Measurements from ENCODE around the gene EPSTI1.

The EPSTI1 gene

DNA sequence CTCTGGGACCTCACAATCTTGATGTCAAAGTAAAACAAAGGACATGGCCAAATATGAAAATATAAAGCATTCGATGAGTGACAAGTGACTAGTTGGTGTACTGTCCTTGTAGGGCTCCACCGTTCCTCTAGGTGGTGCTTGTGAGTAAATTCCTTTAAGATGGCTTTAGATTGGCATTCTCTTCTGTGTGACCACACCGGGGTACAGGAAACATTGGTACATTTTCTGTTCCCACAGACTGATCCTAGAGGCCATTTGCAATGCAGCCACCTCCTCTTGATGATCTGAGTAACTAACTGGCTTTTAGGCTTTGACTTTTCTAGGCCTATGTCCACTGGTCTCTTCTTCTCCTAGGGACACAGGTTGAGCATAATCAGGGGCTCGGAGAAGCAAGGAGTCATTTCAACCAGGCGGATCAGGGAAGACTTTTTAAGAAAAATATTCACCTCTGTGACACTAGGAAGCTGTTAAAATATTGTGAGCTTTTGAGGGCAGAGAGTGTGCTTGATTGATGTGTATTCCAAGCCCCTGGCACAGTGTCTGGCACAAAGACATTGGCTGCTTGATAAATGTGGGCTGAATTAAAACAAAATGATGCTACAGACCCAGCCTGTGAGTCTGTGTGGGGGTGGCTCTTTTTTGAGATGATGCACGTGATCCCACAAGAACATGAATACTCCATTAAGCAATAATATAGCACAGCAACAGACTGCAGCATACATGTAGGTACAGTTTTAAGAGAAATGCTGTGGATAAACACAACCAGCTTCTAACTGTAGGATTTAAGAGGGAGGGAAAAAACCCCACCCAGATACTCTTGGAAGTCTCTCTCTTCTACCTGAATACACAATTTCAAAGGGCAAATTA is 21.0 kb downstream of the EPSTI1 start:
- DNase-seq = no peak

DNA sequence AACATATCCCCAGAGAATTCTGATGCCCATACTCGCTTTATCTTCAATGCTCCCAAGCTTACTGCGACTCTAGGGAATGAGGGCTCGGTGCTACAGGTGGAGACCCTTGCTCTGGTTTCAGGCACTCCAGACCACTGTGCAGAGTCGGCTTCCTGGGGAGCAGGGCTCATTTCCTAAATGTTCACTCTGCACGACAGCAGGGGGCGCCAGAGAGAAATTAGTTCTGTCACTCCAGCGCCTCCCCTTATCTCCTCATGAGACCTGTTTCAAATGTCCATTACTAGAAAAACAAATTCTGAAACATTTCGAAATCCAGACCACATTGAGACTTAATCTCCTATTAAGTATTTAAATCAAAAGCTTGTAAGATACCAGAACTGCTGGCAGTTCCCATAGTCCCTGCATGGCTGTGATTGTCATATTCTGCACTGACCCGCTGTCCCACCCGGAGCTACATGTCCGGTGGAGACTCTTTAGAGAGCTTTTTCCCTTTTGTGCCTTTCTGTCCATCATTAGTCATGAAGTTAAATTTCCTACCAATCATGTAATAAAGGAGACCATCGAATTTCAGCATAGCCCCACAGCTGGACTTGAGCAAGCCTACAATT is 22.4 kb downstream of the EPSTI1 start:
- DNase-seq = peak; percentile 23

DNA sequence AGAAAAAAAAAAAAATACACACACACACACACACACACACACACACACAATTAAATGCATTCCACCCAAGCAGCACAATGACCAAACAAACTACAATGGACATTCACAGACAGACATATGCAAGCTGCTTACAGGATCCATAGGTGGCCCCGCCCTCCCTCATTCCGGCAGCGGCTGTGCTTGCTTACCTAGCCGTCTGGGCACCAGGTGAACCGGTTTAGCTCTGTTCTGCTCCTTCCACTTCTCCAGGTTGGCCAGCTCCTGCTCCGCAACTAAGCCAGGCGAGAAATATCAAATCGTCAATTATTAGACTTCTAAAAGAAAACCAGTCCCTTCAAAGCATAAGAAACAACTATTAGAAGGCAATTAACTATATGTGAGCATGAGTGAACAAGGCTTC is 23.1 kb downstream of the EPSTI1 start:
- DNase-seq = no peak

DNA sequence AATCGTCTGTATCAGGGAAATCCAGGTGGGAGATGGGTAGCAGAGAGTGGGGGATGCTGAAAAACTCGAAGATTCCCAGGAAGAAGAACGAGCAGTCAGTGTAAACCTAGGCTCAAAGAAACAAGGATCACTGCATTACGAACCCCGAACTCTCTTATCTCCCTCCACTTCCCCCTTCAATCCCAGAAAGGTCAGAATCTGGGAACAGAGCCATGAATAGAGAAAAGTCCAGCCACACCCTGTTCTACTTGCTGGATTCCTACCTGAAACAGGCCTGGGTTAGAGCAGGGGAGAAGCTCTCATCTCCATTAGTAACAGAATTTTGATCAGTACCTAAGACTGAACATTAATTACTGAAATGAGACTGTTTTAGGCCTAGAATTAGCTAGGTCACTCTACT is 24.4 kb downstream of the EPSTI1 start:
- no peak for DNase-seq

DNA sequence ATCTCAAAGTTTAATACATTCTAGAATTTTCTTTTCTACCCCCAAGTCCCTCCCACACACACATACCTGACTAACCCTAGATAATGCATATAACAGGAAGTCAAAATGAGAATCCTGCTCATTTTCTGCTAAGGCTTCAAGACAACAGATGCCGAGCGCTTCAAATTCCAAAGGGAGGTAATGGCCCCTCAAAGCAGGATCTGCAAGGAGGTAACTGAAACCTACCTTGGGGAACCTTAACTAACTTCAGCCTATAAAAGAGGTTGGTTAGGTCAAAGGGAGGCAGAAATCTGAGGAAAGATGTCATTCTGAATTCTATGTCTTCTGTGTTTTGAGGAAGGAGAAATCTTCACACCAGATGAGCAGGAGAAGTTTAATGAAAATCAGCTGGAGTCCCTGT is 26.8 kb downstream of the EPSTI1 start:
- no peak for DNase-seq

DNA sequence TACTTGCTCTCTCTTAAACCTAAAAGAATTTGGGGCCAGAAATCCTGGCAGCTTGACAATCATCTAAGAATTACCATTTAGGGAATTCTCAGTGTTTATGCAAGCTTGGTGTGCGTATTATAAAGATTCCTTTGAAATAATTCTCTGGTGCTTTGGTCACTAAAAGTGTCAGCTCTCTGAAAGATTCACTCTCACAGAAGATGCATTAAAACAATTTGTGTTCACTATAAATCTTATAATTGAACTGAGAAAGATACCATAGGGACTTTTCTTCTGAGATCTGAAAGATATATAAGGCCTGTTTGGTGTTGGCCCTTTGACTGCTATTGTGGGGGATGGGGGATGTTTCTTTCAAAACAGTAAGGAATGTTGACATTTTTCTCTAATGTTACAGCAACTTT is 27.3 kb downstream of the EPSTI1 start:
- no peak for DNase-seq

DNA sequence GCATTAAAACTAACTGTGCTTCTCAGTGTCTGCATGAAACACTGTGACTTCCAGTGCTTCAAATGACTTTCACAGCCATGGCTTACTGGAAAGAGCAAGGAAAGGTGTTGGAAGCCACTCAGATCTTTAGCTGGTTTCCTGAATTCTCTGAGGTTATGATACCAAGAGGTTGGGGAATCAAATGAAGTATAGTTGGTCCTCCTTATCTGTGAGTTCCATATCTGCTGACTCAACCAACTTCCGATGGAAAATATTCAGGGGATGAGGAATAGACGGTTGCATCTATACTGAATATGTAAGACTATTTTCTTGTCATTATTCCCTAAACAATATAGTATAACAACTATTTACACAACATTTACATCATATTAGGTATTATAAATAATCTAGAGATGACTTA is 32.4 kb downstream of the EPSTI1 start:
- no peak for DNase-seq

DNA sequence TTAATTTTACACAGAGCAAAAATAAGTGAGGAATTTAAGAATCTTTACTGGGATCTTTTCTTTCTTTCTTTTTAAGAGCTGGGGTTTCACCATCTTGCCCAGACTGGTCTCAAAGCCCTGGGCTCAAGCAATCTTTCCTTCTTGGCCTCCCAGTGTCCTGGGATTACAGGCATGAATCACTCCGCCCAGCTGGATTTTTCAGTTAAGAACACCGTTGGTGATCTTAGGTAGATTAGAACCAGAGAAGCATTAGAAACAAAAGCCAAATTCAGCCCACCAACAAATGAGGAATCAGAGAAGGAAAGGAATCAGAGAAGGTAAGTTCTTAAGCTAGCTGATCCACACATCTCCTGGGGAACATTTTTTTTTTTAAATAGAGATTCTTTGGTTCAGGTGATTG is 34.2 kb downstream of the EPSTI1 start:
- DNase-seq = no peak

DNA sequence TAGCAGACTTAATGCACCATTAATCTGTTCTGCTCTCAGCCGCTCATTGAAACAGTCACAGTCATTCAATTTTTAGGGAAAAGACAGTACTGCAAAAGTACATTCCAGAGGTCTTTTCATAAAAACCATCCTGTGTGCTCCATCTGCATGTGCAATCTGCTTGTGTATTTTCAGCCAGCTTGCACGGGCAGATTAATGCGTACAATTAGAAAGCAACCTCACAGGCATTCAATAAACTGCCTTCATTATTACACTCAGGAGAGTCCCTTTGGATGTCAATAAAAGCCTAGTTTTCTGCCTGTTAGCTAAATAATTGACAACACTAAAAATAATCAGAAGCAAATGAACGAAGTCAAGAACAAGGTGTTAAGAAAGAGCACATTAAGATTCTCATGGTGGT is 41.9 kb downstream of the EPSTI1 start:
- no peak for DNase-seq

DNA sequence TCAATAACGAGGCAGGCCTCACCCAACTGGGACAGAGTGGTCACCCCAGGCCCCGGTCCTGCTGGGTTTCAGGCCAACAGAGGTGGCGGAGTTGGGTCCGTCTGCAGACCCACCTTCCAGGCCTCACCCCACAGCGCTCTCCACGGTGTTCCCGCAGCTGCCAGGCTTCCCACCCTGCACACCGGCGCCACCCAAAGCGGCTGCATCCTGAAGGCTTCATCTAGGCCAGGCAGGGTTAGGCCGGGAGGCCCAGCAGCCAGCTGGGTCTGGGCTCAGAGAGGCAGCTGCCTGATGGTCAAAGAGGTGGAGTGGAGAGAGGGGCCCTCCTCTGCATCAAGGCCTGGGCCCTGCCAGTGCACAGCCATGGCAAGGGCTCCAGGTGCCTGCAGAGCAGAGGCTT is 44.1 kb downstream of the EPSTI1 start:
- no peak for DNase-seq

DNA sequence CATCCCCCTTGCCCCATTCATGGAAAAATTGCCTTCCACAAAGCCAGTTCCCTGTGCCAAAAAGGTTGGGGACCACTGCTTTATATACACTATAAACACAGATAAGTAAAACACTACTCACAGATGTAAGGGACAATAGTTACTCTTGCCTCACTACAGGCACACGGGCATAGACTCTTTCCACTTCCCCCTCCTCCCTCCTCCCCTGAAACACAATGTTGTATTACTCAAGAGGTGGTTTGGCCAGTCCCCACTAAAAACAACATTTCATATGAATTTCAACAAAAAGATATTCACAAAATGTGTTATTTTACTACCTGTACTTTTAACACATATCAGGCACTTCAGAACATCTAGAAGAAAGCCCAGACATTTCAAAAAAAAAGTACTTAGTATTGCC is 45.1 kb downstream of the EPSTI1 start:
- DNase-seq = no peak

DNA sequence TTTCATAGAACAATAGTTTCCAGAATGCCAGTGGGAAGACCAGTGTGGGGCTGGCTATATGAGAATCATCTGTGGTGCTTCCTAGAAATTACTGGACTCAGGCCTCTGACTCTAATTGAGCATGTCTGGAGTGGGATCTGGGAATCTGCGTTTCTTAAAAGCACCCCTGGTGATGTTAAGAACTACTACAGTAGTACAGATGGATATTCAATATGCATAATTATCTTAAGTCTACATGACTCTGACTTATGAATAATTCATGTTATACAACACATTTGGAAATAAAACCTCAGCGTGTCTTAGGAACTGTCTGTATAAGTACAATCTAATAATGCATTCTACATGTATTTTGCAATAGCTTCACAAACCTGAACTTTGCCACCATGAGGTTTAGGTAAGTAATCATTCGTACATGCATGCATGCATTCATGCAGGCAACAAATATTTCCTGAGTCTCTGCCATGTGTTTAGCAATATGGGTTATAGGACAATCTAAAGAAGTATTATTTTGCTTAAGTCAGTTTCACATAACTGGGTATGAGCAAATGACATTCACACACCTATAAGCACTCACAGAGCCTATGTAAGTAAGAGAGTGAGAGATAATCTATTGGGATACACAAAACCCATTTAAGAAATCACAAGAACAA is 62.0 kb downstream of the EPSTI1 start:
- no peak for DNase-seq

DNA sequence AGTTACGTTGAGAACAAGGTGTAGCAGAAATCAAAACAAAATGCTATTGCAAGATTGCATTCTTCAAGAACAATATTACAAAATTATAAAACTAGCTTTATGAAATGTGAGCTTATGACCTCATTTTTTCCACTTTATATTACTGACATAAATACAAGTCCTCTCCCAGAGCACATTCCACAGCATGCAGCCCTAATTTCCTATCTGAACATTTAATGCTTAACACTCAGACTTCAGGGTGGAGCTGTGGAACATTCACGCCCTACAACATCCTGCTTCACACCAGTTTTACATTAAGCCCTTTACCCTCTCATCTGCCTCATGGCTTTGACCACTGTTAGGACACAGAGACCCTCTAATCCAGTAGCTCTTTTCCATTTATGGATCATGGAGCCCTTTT is 65.5 kb downstream of the EPSTI1 start:
- DNase-seq = no peak

DNA sequence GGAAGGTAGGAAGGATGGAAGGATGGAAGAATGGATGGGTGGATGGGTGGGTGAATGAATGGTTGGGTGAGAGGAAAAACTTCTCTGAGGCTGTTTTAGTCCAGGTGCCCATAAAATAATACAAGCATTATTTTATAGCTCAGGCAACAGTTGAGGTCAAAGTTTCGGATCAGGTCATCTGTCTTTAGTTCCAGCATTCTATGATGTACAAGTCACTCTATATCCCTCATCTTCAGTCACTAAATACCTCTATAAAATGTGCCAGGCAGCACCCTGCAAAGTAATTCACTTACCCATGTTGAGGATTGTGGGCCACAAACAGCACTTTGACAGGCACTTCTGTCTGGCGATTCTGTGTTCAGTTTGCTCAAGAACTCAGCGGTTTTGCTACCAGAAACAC is 66.0 kb downstream of the EPSTI1 start:
- no peak for DNase-seq

DNA sequence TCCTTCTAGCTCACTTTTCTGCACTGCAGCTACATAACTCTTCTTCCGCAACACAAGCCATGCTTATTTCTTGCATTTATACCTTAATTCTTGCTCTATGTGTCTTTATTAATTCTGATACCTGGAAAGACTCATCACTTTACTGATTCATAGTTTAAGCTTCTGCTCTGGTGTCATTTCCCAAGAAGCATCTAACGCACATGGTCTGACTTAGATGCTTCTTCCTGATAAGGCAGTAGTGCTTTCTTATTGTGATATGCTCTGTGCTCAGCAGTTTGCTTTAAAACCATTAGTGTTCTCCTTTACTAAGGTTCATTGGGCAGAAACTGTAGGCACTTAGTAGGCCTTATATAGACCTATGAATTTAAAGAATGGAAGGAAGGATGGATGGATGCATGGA is 66.4 kb downstream of the EPSTI1 start:
- no peak for DNase-seq

DNA sequence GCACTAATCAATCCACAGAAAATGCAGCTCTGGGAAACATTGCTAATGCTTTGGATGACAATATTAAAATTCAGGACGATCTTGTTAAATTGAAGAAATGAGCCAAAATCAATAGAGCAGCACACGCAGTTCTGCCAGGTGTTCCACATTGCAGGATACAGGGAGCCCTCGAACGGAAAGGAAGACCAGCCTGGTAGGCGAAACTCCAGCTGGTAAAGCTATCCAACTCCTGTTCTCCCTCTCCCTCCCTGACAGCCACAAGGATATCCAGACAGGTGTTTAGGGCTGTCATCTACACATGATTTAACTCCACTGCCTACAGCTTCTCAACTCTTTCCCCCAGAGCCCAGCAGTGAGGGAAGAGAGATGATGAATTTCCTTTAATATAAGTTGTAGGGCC is 67.7 kb downstream of the EPSTI1 start:
- DNase-seq = peak; percentile 10

DNA sequence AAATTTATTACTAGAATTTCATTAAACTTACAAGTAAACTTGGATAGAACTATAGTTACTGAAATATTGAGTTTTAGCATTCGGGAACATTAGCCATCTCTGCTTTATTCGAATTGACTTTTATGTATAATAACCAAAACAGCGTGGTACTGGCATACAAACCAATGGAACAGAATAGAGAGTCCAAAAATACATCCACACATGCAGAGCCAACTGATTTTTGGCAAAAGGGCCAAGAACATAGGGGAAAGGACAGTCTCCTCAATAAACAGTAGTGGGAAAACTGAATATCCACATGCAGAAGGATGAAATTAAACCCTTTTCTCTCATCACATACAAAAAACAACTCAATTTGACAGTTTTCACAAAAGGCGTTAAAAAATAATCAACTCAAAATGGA is 84.3 kb downstream of the EPSTI1 start:
- no peak for DNase-seq

DNA sequence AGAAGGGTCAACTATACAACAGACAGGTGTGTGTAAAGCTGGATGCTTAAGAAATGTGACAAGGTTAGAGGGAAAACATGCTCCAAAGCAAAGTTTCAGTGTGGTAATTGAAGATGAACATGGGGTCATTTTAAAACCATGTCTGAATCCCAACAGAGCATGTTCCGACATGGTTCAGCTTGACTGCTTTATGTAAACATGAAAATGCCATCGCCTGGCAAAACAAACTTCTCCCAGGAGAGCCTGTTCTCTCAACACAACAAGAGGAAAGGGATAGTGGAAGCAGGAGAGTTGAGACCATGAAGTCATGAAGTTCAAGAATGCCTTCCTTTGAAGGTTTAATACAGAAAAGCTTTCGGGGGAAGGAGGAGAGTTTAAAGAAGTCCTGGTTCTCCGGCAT is 85.8 kb downstream of the EPSTI1 start:
- no peak for DNase-seq

DNA sequence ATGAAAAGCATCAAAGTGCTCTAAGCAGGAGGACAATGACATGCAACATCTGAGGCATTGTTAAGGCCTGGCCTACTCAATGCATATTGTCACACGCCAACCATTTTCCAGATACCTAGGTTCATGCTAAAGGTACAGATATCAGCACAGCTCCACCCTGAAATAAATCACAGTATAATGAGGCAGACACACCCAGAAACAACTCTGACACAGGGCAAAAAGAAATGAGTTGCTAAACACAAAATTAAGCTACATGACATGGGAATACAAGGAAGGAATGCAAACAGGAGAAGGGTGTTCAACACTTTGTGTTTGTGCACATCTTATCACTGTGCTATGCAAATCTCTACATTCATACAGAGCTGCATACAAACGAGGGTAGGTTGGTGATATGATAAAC is 86.5 kb downstream of the EPSTI1 start:
- DNase-seq = no peak

DNA sequence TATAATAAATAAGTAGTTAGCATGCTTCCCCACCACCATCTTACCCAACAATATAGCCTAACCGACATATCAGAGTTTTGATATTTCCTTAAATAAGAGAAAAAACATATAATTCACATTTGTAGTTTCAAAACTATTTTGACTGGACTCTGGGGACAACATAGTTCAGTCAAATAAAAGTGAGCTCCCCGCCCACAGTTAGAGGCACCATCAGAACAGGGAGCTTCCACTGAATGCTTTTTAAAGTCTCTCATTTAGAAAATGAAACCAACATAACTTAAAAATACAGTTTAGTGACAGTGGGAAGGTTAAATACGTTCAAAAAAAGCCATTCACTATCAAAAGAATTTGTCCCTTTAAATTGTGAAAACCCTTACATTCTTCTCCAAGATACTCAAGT is 92.8 kb downstream of the EPSTI1 start:
- no peak for DNase-seq

DNA sequence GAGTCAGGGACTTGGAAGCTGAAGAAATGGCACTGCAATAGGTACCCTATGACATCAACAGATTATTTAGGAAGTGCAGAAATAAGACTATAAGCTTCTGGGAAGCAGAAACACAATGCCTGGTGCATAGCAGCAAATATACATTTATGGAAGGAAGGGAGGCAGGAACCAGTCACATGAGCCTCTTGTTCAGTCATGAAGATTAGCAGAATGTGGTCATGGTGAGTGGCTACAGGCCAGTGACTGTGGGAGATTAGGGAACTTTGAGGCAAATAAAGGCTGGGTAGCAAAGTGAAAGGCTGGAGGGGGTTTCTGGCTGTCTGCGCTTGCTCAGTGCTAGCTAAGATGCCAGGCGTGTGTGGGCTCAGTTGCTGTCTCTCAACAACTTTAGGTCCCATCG is 96.3 kb downstream of the EPSTI1 start:
- DNase-seq = no peak

DNA sequence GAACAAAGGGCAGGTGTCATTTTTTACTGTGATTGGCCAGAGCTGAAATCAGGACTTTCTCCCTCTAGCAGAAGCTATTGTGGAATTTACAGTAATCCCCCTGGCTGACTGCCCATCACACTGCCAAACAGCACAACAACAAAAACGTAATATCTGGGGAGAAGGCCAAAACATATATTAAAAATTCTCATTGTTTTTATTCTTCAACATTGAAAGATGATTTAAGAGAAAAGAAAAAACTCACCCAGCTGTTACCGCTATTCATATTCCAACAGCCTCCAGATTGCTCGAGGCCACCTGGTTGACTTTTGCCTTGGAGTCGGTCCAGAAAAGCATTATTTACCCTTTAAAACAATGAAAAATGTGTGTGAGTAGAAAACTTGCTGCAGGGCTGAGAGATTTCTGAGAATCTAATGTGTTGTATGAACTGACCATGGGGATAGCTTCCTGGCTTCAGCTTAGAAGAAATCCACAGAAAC is 97.2 kb downstream of the EPSTI1 start:
- peak; percentile 70 for DNase-seq

DNA sequence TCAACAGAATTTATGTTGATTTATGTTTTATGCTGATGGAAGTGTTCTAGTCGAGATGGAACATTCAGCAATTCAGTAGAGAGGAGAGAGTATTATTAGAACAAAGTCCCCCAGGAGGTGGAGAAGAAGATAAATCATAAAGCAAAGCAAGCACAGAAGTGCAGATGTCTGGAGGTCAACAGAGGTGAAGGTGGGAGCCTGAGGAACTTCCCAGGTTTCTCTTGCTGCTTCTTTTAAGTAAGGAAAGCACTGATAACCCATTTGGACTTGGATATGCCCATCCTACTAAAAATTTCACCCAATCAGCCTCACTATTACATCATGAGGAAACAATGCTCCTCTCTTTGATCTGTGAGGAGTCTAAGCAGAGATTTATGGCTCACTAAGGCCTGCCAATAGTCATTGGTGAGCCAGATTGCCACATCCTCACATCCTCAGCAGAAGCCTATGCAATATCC is 98.8 kb downstream of the EPSTI1 start:
- no peak for DNase-seq

DNA sequence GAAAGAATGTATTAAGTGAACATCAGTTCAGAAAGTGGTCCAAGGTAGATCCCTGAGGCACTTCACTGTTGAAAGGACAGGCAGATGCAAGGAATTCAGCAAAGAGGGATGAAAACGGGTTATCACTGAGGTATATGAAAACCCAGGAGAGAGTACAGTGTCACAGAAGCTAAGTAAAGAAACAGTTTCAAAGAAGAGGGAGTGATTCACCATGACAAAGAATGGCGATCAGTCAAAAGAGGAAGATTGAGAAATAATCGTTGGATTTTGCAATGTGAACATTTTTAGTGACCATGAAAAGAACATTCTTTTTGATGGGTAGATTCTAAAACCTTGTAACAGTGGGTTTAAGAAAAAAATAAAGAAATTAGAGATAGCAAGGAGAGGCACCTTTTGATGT is 99.3 kb downstream of the EPSTI1 start:
- DNase-seq = no peak

Measured in NCI-H2171 (cell line).